Endothelial cell of umbilical vein (primary cell): ENCODE data around the gene COMT. TPM values are rescaled to one million over a fixed set of nuclear protein-coding genes. Genes with fewer than 3 reads are reported as not detected.

Source experiments
- BruUV-seq: library from RNA; stranded (reverse); fragments of 400-500 nt; replicated peaks from 2 replicates; lab custom pipeline; 2021; lab: Mats Ljungman, UMichigan
- CTCF ChIA-PET: fragments of 300-600, 350-600 bp; sonication (Branson Sonifier 250); formaldehyde crosslinking; loops from one replicate; lab custom pipeline; 2021; ENCODE audit warnings: antibody characterized with exemption, inconsistent platforms; lab: Charles Lee
- POLR2A ChIA-PET: fragments of 300-600, 350-600 bp; sonication (Branson Sonifier 250); formaldehyde crosslinking; loops from one replicate; lab custom pipeline; 2021; ENCODE audit warnings: antibody characterized with exemption, inconsistent platforms; lab: Charles Lee
- DNase-seq: peaks from one replicate; pipeline ENCODE4 v3.0.0-alpha.2; 2011; ENCODE audit warnings: low read depth, low spot score
- FAIRE-seq: peaks from 2 replicates; lab custom pipeline; 2011; peaks lifted over from hg19 to GRCh38; lab: Jason Lieb, UNC
- H2AFZ ChIP-seq: 2 replicates; pipeline ENCODE4 v1.6.0; 2012; ENCODE audit warnings: low read depth, low read length, control low read depth, inconsistent platforms
- H3K27ac ChIP-seq: 2 replicates; pipeline ENCODE4 v1.5.1; 2011; ENCODE audit warnings: low read depth, mild to moderate bottlenecking, control low read depth, low read length, moderate library complexity; ENCODE audit not compliant: insufficient read depth
- H3K27me3 ChIP-seq, 2 experiments: 2 replicates each; pipeline versions ENCODE4 v1.6.0 to v1.6.1; 2011; ENCODE audit warnings: low read length in 2 of 2, mixed read lengths in 1 of 2; ENCODE audit not compliant: control insufficient read depth in 2 of 2, insufficient read depth in 2 of 2
- H3K36me3 ChIP-seq, 2 experiments: 2 replicates in 1 of 2; 3 replicates in 1 of 2; pipeline ENCODE4 v1.5.1; 2011; ENCODE audit warnings: low read length in 2 of 2, mild to moderate bottlenecking in 1 of 2, moderate library complexity in 1 of 2; ENCODE audit not compliant: control insufficient read depth in 2 of 2, insufficient read depth in 2 of 2; ENCODE audit errors: extremely low read depth in 1 of 2
- H3K4me1 ChIP-seq: 3 replicates; pipeline ENCODE4 v1.5.1; 2011; ENCODE audit warnings: mild to moderate bottlenecking, low read length; ENCODE audit not compliant: control insufficient read depth, insufficient read depth; ENCODE audit errors: extremely low read depth
- H3K4me2 ChIP-seq: 2 replicates; pipeline ENCODE4 v1.6.1; 2011; ENCODE audit warnings: low read length, control low read depth, mixed read lengths; ENCODE audit not compliant: insufficient read depth
- H3K4me3 ChIP-seq, 3 experiments: fragments of 200-600 bp in 1 of 3; sonication (generic), shearing (Covaris generic) in 1 of 3; replicated peaks in 1 of 3; 2 replicates each; pipeline ENCODE4 v1.5.1; 2011 to 2016; ENCODE audit warnings: control low read depth in 3 of 3, low read length in 3 of 3, mild to moderate bottlenecking in 2 of 3, inconsistent platforms in 1 of 3, low read depth in 1 of 3, moderate library complexity in 1 of 3; ENCODE audit not compliant: insufficient read depth in 1 of 3
- H3K79me2 ChIP-seq: 2 replicates; pipeline ENCODE4 v1.6.0; 2012; ENCODE audit warnings: low read length, inconsistent platforms; ENCODE audit not compliant: control insufficient read depth, insufficient read depth
- H3K9ac ChIP-seq: replicated peaks from 2 replicates; pipeline ENCODE3; 2011; ENCODE audit warnings: low read length, control low read depth; ENCODE audit not compliant: insufficient read depth; ENCODE audit errors: extremely low read depth
- H3K9me1 ChIP-seq: replicated peaks from 3 replicates; pipeline ENCODE4 v1.6.0; 2011; ENCODE audit warnings: mild to moderate bottlenecking, low read length; ENCODE audit not compliant: control insufficient read depth, insufficient read depth; ENCODE audit errors: extremely low read depth
- H3K9me3 ChIP-seq: replicated peaks from 2 replicates; pipeline ENCODE4 v1.5.1; 2012; ENCODE audit warnings: low read length, inconsistent platforms; ENCODE audit not compliant: control insufficient read depth, insufficient read depth
- H4K20me1 ChIP-seq: replicated peaks from 2 replicates; pipeline ENCODE3; 2011; ENCODE audit warnings: mild to moderate bottlenecking, low read length; ENCODE audit not compliant: control insufficient read depth, insufficient read depth; ENCODE audit errors: extremely low read depth
- EZH2 ChIP-seq: IDR thresholded peaks from 2 replicates; pipeline ENCODE4 v1.6.1; 2012; ENCODE audit warnings: borderline replicate concordance, low read depth, mild to moderate bottlenecking, moderate library complexity, low read length, inconsistent platforms; ENCODE audit not compliant: severe bottlenecking
- FOS ChIP-seq: IDR thresholded peaks from 2 replicates; pipeline ENCODE4 v1.6.1; 2011; ENCODE audit warnings: mild to moderate bottlenecking, low read length, moderate library complexity, borderline replicate concordance; ENCODE audit not compliant: insufficient read depth
- GATA2 ChIP-seq: IDR thresholded peaks from 2 replicates; pipeline ENCODE4 v1.7.0; 2011; ENCODE audit warnings: low read depth, mild to moderate bottlenecking, moderate library complexity, mixed read lengths, low read length; ENCODE audit not compliant: insufficient read length, insufficient read depth
- JUN ChIP-seq: IDR thresholded peaks from 2 replicates; pipeline ENCODE4 v1.6.1; 2011; ENCODE audit warnings: borderline replicate concordance, low read depth; ENCODE audit not compliant: insufficient read length, insufficient read depth
- MYC ChIP-seq: IDR thresholded peaks from one replicate; pipeline ENCODE4 v1.6.1; 2011; ENCODE audit warnings: mild to moderate bottlenecking, low read depth, low read length
- POLR2A ChIP-seq: IDR thresholded peaks from 2 replicates; pipeline ENCODE4 v1.6.1; 2012; ENCODE audit warnings: low read depth, mild to moderate bottlenecking, control low read depth, low read length
- POLR2AphosphoS5 ChIP-seq: IDR thresholded peaks from 2 replicates; pipeline ENCODE4 v1.6.1; 2012; ENCODE audit warnings: low read depth, mild to moderate bottlenecking, control low read depth, low read length, moderate library complexity; ENCODE audit not compliant: insufficient read depth
- dilution Hi-C: fragments of 300-500 bp; cut with MboI; formaldehyde crosslinking; loops from one replicate; pipeline ENCODE4 v1.15.0; 2019; ENCODE audit warnings: low sequenced_read_pairs; ENCODE audit not compliant: extremely low pct_ligation_motif_present
- intact Hi-C: fragments of 100-400 bp; cut with micrococcal nuclease; formaldehyde crosslinking; loops from one replicate; pipeline ENCODE4 v1.10.0; 2022
- polyA plus RNA-seq, 4 experiments: library from polyadenylated mRNA; depleted of rRNA in 3 of 4; stranded (reverse) in 3 of 4; unstranded in 1 of 4; fragments of >200 nt; gene quantifications; 2 replicates each; pipeline versions ENCODE4 v1.2.1 to v1.2.3, GENCODE V29; 2011 to 2012; ENCODE audit warnings: missing spikeins in 1 of 4
- total RNA-seq: library from RNA; stranded (reverse); gene quantifications from 2 replicates; pipeline ENCODE4 v1.2.3, GENCODE V29; 2021
- TF ChIP-seq, protein P1 (sequence below): IDR thresholded peaks from 2 replicates; pipeline ENCODE4 v1.6.1; 2011; ENCODE audit not compliant: insufficient read depth, insufficient read length
- TF ChIP-seq, protein P2 (sequence below), 2 donors: IDR thresholded peaks; 1 replicate in 1 of 2; 2 replicates in 1 of 2; pipeline ENCODE4 v1.5.1; 2011; ENCODE audit warnings: low read length in 2 of 2, mild to moderate bottlenecking in 2 of 2, moderate library complexity in 2 of 2, control low read depth in 1 of 2, inconsistent platforms in 1 of 2, low read depth in 1 of 2; ENCODE audit not compliant: insufficient read depth in 1 of 2; ENCODE audit errors: extremely low read depth in 1 of 2

The COMT gene
- total and polyA plus RNA-seq, 2 donors (not counting 3 experiments of a cell fraction or from before 2014, with no cell fraction given), result 221 to 537 TPM

DNA sequence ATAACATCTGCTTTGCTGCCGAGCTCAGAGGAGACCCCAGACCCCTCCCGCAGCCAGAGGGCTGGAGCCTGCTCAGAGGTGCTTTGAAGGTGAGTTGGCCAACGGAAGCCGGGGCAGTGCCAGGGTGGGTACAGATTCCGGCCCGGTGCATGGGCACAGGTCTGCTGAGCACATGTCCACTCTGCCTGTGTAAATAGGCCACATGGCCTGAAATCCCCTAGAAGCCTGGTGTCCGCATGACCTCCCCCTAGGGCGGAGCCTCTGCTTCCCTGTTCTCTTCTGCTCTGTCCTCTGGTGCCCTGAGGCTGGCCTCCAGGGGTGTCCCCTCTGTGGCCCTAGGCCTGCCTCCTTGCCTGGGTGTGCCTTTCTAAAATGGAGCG lies 19.6 kb downstream of the COMT start:
- Histone ChIP-seq H3K9me3 (no peaks in the 10 kb centered on the region), H2AFZ (no peak overlapping the region), H3K4me1 (peaks cover 19% of the 10 kb centered on the region), H3K27me3 (no peaks in the 10 kb centered on the region), H3K4me2 (no peak overlapping the region), H4K20me1 (no peaks in the 10 kb centered on the region), H3K9ac (no peak overlapping the region), H3K36me3 (peaks cover 0 to 27% of the 10 kb centered on the region in 2 experiments), H3K79me2 (no peaks in the 10 kb centered on the region), H3K4me3 (no peak overlapping the region), H3K27ac (no peak overlapping the region), H3K9me1 (no peaks in the 10 kb centered on the region)
- FAIRE-seq (no peak), DNase-seq (no peak)
- dilution Hi-C loops (no loop called here), intact Hi-C loops (no loop called here)
- POLR2A ChIA-PET, result no interaction called here
- TF ChIP-seq, protein P1, sequence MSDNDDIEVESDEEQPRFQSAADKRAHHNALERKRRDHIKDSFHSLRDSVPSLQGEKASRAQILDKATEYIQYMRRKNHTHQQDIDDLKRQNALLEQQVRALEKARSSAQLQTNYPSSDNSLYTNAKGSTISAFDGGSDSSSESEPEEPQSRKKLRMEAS, result no peak
- no peak for TF ChIP-seq POLR2AphosphoS5
- no peak for TF ChIP-seq GATA2
- no peak for TF ChIP-seq MYC
- no peak for TF ChIP-seq POLR2A
- no peak for TF ChIP-seq EZH2
- no peak for TF ChIP-seq JUN
- BruUV-seq, result no TSS peak
- CTCF ChIA-PET, result no interaction called here

DNA sequence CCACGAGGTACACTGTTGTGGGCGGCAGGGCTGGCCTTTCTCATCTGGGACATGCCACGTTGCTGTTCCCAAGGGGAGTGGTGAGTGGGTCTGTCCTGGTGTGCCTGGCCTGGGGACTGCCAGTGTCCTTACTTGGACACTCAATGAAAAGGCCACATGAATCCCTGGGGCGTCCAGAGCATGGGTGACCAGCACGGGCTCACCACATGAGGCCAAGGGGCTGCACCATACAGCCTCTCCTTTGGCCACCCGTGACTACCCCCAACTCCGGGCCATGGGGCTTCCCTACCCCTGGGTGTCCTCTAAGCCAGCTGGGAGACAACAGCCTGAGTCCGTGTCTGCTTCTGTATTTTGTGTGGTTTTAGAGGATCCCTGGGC lies 20.3 kb downstream of the COMT start:
- H3K9me3 ChIP-seq, result no peaks in the 10 kb centered on the region
- POLR2A ChIA-PET, result no interaction called here
- DNase-seq, result no peak
- no peaks in the 10 kb centered on the region for H3K27me3 ChIP-seq
- H3K27ac ChIP-seq, result no peak overlapping the region
- intact Hi-C loops, result loop anchor here (1.0 to 2.0 kb wide), 2 partner anchors 66 to 119 kb away; partner anchors contain the start of gene DGCR8
- TF ChIP-seq FOS (no peak), JUN (no peak), POLR2AphosphoS5 (no peak), MYC (no peak), POLR2A (no peak), EZH2 (no peak), GATA2 (no peak)
- TF ChIP-seq, protein P1, result no peak
- TF ChIP-seq, protein P2, sequence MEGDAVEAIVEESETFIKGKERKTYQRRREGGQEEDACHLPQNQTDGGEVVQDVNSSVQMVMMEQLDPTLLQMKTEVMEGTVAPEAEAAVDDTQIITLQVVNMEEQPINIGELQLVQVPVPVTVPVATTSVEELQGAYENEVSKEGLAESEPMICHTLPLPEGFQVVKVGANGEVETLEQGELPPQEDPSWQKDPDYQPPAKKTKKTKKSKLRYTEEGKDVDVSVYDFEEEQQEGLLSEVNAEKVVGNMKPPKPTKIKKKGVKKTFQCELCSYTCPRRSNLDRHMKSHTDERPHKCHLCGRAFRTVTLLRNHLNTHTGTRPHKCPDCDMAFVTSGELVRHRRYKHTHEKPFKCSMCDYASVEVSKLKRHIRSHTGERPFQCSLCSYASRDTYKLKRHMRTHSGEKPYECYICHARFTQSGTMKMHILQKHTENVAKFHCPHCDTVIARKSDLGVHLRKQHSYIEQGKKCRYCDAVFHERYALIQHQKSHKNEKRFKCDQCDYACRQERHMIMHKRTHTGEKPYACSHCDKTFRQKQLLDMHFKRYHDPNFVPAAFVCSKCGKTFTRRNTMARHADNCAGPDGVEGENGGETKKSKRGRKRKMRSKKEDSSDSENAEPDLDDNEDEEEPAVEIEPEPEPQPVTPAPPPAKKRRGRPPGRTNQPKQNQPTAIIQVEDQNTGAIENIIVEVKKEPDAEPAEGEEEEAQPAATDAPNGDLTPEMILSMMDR (IDR thresholded peaks at IDR 0.05; ENCODE audit: extremely low read depth in 1 of 2, insufficient read depth in 1 of 2, low read depth in 1 of 2, low read length in 2 of 2), result no peak
- H3K4me3 ChIP-seq, result no peak overlapping the region
- H3K36me3 ChIP-seq, result peaks cover 0 to 27% of the 10 kb centered on the region in 2 experiments
- no peak overlapping the region for H2AFZ ChIP-seq
- H3K9ac ChIP-seq, result no peak overlapping the region
- no peaks in the 10 kb centered on the region for H3K79me2 ChIP-seq
- H4K20me1 ChIP-seq, result no peaks in the 10 kb centered on the region
- CTCF ChIA-PET, result interaction anchor here (1.0 to 1.7 kb wide), 5 partner anchors 8 to 167 kb away, joined by 3 to 14 read pairs (median 6); no protein-coding TSS in a partner anchor
- BruUV-seq, result no TSS peak
- no peak for FAIRE-seq
- dilution Hi-C loops, result no loop called here
- H3K9me1 ChIP-seq, result no peaks in the 10 kb centered on the region
- H3K4me1 ChIP-seq, result peaks cover 23% of the 10 kb centered on the region
- H3K4me2 ChIP-seq, result no peak overlapping the region
